Neuronal stem cell (in vitro differentiated cells): ENCODE measurements around the gene UBA52.
A peak's percentile ranks its signal among the peaks of the same experiment; 100 is the strongest.

Source experiments
- DNase-seq: peaks from one replicate; pipeline ENCODE4 v3.0.0-alpha.2; 2013; ENCODE audit warnings: low spot score
- H2AFZ ChIP-seq: one replicate; pipeline ENCODE4 v1.6.1; 2013; ENCODE audit warnings: mild to moderate bottlenecking, low read length, inconsistent platforms
- H2AK5ac ChIP-seq: 2 replicates; pipeline ENCODE4 v1.6.1; 2013; ENCODE audit warnings: low read depth, mild to moderate bottlenecking, inconsistent platforms, low read length, moderate library complexity, mixed read lengths
- H2BK120ac ChIP-seq: 2 replicates; pipeline ENCODE4 v1.6.1; 2013; ENCODE audit warnings: low read depth, mild to moderate bottlenecking, inconsistent platforms, low read length, moderate library complexity, mixed read lengths
- H2BK12ac ChIP-seq: one replicate; pipeline ENCODE4 v1.6.1; 2013; ENCODE audit warnings: low read length, inconsistent platforms
- H2BK15ac ChIP-seq: 2 replicates; pipeline ENCODE4 v1.6.1; 2013; ENCODE audit warnings: mild to moderate bottlenecking, low read length, inconsistent platforms, mixed read lengths
- H2BK5ac ChIP-seq: one replicate; pipeline ENCODE4 v1.6.1; 2013; ENCODE audit warnings: inconsistent platforms, mild to moderate bottlenecking, low read length, moderate library complexity
- H3K14ac ChIP-seq: one replicate; pipeline ENCODE4 v1.6.1; 2013; ENCODE audit warnings: low read length, inconsistent platforms
- H3K18ac ChIP-seq: 2 replicates; pipeline ENCODE4 v1.6.1; 2013; ENCODE audit warnings: low read length, inconsistent platforms
- H3K23ac ChIP-seq: 2 replicates; pipeline ENCODE4 v1.6.1; 2013; ENCODE audit warnings: low read depth, mild to moderate bottlenecking, mixed read lengths, low read length, inconsistent platforms; ENCODE audit not compliant: poor library complexity
- H3K27ac ChIP-seq: replicated peaks from 3 replicates; pipeline ENCODE4 v1.5.1; 2013; ENCODE audit warnings: low read length, inconsistent platforms
- H3K27me3 ChIP-seq, 3 experiments: 2 replicates each; pipeline ENCODE4 v1.6.1; 2013; ENCODE audit warnings: low read length in 3 of 3, mild to moderate bottlenecking in 2 of 3, inconsistent platforms in 1 of 3, low read depth in 1 of 3, mixed read lengths in 1 of 3, moderate library complexity in 1 of 3; ENCODE audit not compliant: control insufficient read depth in 3 of 3, insufficient read depth in 3 of 3
- H3K36me3 ChIP-seq, 2 donors: replicated peaks in 1 of 2; 2 replicates each; pipeline ENCODE4 v1.6.1; 2013; ENCODE audit warnings: low read length in 2 of 2; ENCODE audit not compliant: control insufficient read depth in 2 of 2, insufficient read depth in 2 of 2
- H3K4ac ChIP-seq: 2 replicates; pipeline ENCODE4 v1.6.1; 2013; ENCODE audit warnings: inconsistent platforms, mild to moderate bottlenecking, low read length, moderate library complexity
- H3K4me1 ChIP-seq, 2 donors: 1 replicate in 1 of 2; 2 replicates in 1 of 2; pipeline ENCODE4 v1.6.1; 2013; ENCODE audit warnings: low read length in 2 of 2, low read depth in 1 of 2; ENCODE audit not compliant: control insufficient read depth in 2 of 2, insufficient read depth in 1 of 2
- H3K4me2 ChIP-seq: one replicate; pipeline ENCODE4 v1.6.1; 2013; ENCODE audit warnings: mild to moderate bottlenecking, low read length, inconsistent platforms; ENCODE audit not compliant: insufficient read depth, poor library complexity, severe bottlenecking
- H3K4me3 ChIP-seq, 2 donors: 2 replicates each; pipeline ENCODE4 v1.5.1; 2013; ENCODE audit warnings: low read length in 2 of 2, mild to moderate bottlenecking in 2 of 2, inconsistent platforms in 1 of 2, moderate library complexity in 1 of 2
- H3K79me1 ChIP-seq: one replicate; pipeline ENCODE4 v1.6.1; 2013; ENCODE audit warnings: low read depth, mild to moderate bottlenecking, inconsistent platforms, low read length, moderate library complexity
- H3K9ac ChIP-seq: one replicate; pipeline ENCODE4 v1.6.1; 2013; ENCODE audit warnings: mild to moderate bottlenecking, low read depth, low read length, inconsistent platforms; ENCODE audit not compliant: poor library complexity
- H3K9me3 ChIP-seq, 2 donors: replicated peaks in 1 of 2; 2 replicates each; pipeline versions ENCODE3 to v1.6.1; 2013; ENCODE audit warnings: low read length in 2 of 2, mild to moderate bottlenecking in 2 of 2, inconsistent platforms in 1 of 2, low read depth in 1 of 2, mixed read lengths in 1 of 2, moderate library complexity in 1 of 2; ENCODE audit not compliant: control insufficient read depth in 2 of 2, insufficient read depth in 1 of 2
- H4K8ac ChIP-seq: one replicate; pipeline ENCODE4 v1.6.1; 2013; ENCODE audit warnings: low read depth, mild to moderate bottlenecking, inconsistent platforms, low read length, moderate library complexity
- H4K91ac ChIP-seq: one replicate; pipeline ENCODE4 v1.6.1; 2013; ENCODE audit warnings: low read length, low read depth, mild to moderate bottlenecking, inconsistent platforms; ENCODE audit not compliant: poor library complexity
- WGBS, 2 donors: extraction: QIAGEN DNeasy Blood & Tissue Kit; methylation state at CpG; one replicate each; pipeline ENCODE4 v1.1.7; 2013; ENCODE audit warnings: missing lambda C conversion rate in 2 of 2, mixed read lengths in 1 of 2; ENCODE audit not compliant: insufficient read length in 2 of 2, insufficient replicate concordance in 1 of 2; ENCODE audit errors: extremely low coverage in 2 of 2; 5-methylcytosine and 5-hydroxymethylcytosine counted together

Gene UBA52

GRCh38 chr19:18574691-18575291, 3.1 kb downstream of the UBA52 start:
- H4K91ac ChIP-seq, result no peak overlapping the region
- no peak overlapping the region for H3K27ac ChIP-seq
- H2AFZ ChIP-seq, result no peak overlapping the region
- no peak overlapping the region for H2BK5ac ChIP-seq
- H3K27me3 ChIP-seq, result no peaks in the 10 kb centered on the region
- H3K9me3 ChIP-seq, result no peaks in the 10 kb centered on the region
- H3K4me3 ChIP-seq, result peak overlapping the region in 1 of 2 donors; percentile 29
- no peak overlapping the region for H3K18ac ChIP-seq
- H2BK12ac ChIP-seq, result no peak overlapping the region
- peaks cover 10 to 13% of the 10 kb centered on the region in 2 donors for H3K4me1 ChIP-seq
- H2AK5ac ChIP-seq, result no peak overlapping the region
- no CpG with 5 or more reads among the region's 18 CpGs for WGBS, 2 donors
- no peak overlapping the region for H2BK120ac ChIP-seq
- H3K23ac ChIP-seq, result peak overlapping the region; percentile 65
- H3K79me1 ChIP-seq, result peaks cover 13% of the 10 kb centered on the region
- no peak overlapping the region for H3K4me2 ChIP-seq
- no peak overlapping the region for H3K4ac ChIP-seq
- H3K14ac ChIP-seq, result no peak overlapping the region
- no peak overlapping the region for H3K9ac ChIP-seq
- no peak for DNase-seq
- no peak overlapping the region for H2BK15ac ChIP-seq
- peaks cover 29 to 58% of the 10 kb centered on the region in 2 donors for H3K36me3 ChIP-seq
- no peak overlapping the region for H4K8ac ChIP-seq

- no peak overlapping the region for H3K4ac ChIP-seq
- no peak overlapping the region for H2BK5ac ChIP-seq
Observed at GRCh38 chr19:18576383-18576782, 4.7 kb downstream of the UBA52 start.

GRCh38 chr19:18577365-18577914, 5.8 kb downstream of the UBA52 start:
- H3K4me3 ChIP-seq, result no peak overlapping the region
- no peak overlapping the region for H3K27ac ChIP-seq
- no peak overlapping the region for H3K23ac ChIP-seq
- peaks cover 10% of the 10 kb centered on the region for H3K79me1 ChIP-seq
- H3K27me3 ChIP-seq, result no peaks in the 10 kb centered on the region
- no peak overlapping the region for H3K18ac ChIP-seq
- no peak overlapping the region for H4K8ac ChIP-seq
- H3K4me2 ChIP-seq, result no peak overlapping the region
- H3K4me1 ChIP-seq, result peaks cover 9% of the 10 kb centered on the region in 2 donors
- no peak overlapping the region for H4K91ac ChIP-seq
- H2BK12ac ChIP-seq, result no peak overlapping the region
- H3K36me3 ChIP-seq, result peaks cover 29 to 54% of the 10 kb centered on the region in 2 donors
- no peak overlapping the region for H2BK120ac ChIP-seq
- no CpG with 5 or more reads among the region's 21 CpGs for WGBS, 2 donors
- no peak for DNase-seq
- H3K4ac ChIP-seq, result no peak overlapping the region
- H2BK15ac ChIP-seq, result no peak overlapping the region
- no peaks in the 10 kb centered on the region for H3K9me3 ChIP-seq
- H2BK5ac ChIP-seq, result no peak overlapping the region
- no peak overlapping the region for H2AK5ac ChIP-seq
- no peak overlapping the region for H3K9ac ChIP-seq
- no peak overlapping the region for H3K14ac ChIP-seq
- H2AFZ ChIP-seq, result no peak overlapping the region

More at GRCh38 chr19:18576383-18576782, 4.7 kb downstream of the UBA52 start:
- no peak overlapping the region for H3K27ac ChIP-seq
- no peak overlapping the region for H2BK120ac ChIP-seq
- no CpG with 5 or more reads among the region's 8 CpGs for WGBS, 2 donors
- peaks cover 29 to 54% of the 10 kb centered on the region in 2 donors for H3K36me3 ChIP-seq
- no peak overlapping the region for H3K9ac ChIP-seq
- no peak overlapping the region for H4K91ac ChIP-seq
- H3K4me1 ChIP-seq, result peaks cover 10 to 11% of the 10 kb centered on the region in 2 donors
- H3K9me3 ChIP-seq, result no peaks in the 10 kb centered on the region
- H2BK15ac ChIP-seq, result no peak overlapping the region
- no peak overlapping the region for H2AFZ ChIP-seq
- no peak overlapping the region for H3K14ac ChIP-seq
- peaks cover 13% of the 10 kb centered on the region for H3K79me1 ChIP-seq
- H3K18ac ChIP-seq, result no peak overlapping the region
- no peak overlapping the region for H3K23ac ChIP-seq
- H3K27me3 ChIP-seq, result no peaks in the 10 kb centered on the region
- no peak overlapping the region for H2AK5ac ChIP-seq
- DNase-seq, result no peak
- H4K8ac ChIP-seq, result no peak overlapping the region
- no peak overlapping the region for H3K4me3 ChIP-seq
- H2BK12ac ChIP-seq, result no peak overlapping the region
- H3K4me2 ChIP-seq, result no peak overlapping the region

GRCh38 chr19:18580311-18580710, 8.7 kb downstream of the UBA52 start:
- H3K4me2 ChIP-seq, result no peak overlapping the region
- no peak overlapping the region for H2AFZ ChIP-seq
- no peak overlapping the region for H4K91ac ChIP-seq
- no peak overlapping the region for H3K23ac ChIP-seq
- peak overlapping the region; percentile 86 for H2AK5ac ChIP-seq
- no peak overlapping the region for H3K4ac ChIP-seq
- no peaks in the 10 kb centered on the region for H3K4me1 ChIP-seq
- no peak overlapping the region for H3K4me3 ChIP-seq
- DNase-seq, result no peak
- H2BK5ac ChIP-seq, result no peak overlapping the region
- H3K27ac ChIP-seq, result no peak overlapping the region
- H2BK12ac ChIP-seq, result no peak overlapping the region
- no peaks in the 10 kb centered on the region for H3K27me3 ChIP-seq
- H3K9ac ChIP-seq, result no peak overlapping the region
- no peak overlapping the region for H3K18ac ChIP-seq
- no CpG with 5 or more reads among the region's 7 CpGs for WGBS, 2 donors
- H2BK15ac ChIP-seq, result no peak overlapping the region
- H2BK120ac ChIP-seq, result no peak overlapping the region
- H3K9me3 ChIP-seq, result no peaks in the 10 kb centered on the region
- H3K14ac ChIP-seq, result no peak overlapping the region
- H3K79me1 ChIP-seq, result no peaks in the 10 kb centered on the region
- H3K36me3 ChIP-seq, result peaks cover 7 to 26% of the 10 kb centered on the region in 2 donors
- no peak overlapping the region for H4K8ac ChIP-seq
